GM23338 (cell line): ENCODE data around the gene DNAH9. TPM values are rescaled to one million over a fixed set of nuclear protein-coding genes. Genes with fewer than 3 reads are reported as not detected.

Source experiments
- ATAC-seq: fragments of 200-7000 bp; cut with Tn5 transposase; 3 replicates; pipeline ENCODE4 v1.9.1; 2020
- DNase-seq: peaks from one replicate; pipeline ENCODE4 v3.0.0-alpha.2; 2015; ENCODE audit warnings: low spot score
- H2AFZ ChIP-seq: fragments of 200-600 bp; sonication (generic); 2 replicates; pipeline ENCODE4 v1.8.0; 2016; ENCODE audit warnings: antibody characterized with exemption, mild to moderate bottlenecking, moderate library complexity
- H3F3A ChIP-seq: fragments of 200-600 bp; sonication (generic); replicated peaks from 2 replicates; pipeline ENCODE4 v1.8.0; 2017; ENCODE audit warnings: antibody characterized with exemption, mixed run types, low read depth
- H3K27ac ChIP-seq: fragments of 200-600 bp; sonication (generic); 2 replicates; pipeline ENCODE4 v1.6.1; 2016; ENCODE audit warnings: low read depth
- H3K27me3 ChIP-seq: fragments of 200-600 bp; sonication (generic); 2 replicates; pipeline ENCODE4 v1.8.0; 2016; ENCODE audit warnings: mild to moderate bottlenecking, mixed run types, moderate library complexity; ENCODE audit not compliant: insufficient read depth
- H3K36me3 ChIP-seq: fragments of 200-600 bp; sonication (generic); 2 replicates; pipeline ENCODE4 v1.8.0; 2016; ENCODE audit warnings: mild to moderate bottlenecking; ENCODE audit not compliant: insufficient read depth
- H3K4me1 ChIP-seq: fragments of 200-600 bp; sonication (generic); 2 replicates; pipeline ENCODE4 v1.8.0; 2016; ENCODE audit warnings: mild to moderate bottlenecking, moderate library complexity; ENCODE audit not compliant: insufficient read depth
- H3K4me2 ChIP-seq: fragments of 200-600 bp; sonication (generic); 2 replicates; pipeline ENCODE4 v1.7.1; 2017; ENCODE audit warnings: mixed run types
- H3K4me3 ChIP-seq: fragments of 200-600 bp; sonication (generic); 2 replicates; pipeline ENCODE4 v1.6.1; 2016; ENCODE audit warnings: mixed run types
- H3K79me2 ChIP-seq: fragments of 200-600 bp; sonication (generic); replicated peaks from 2 replicates; pipeline ENCODE4 v1.8.0; 2017; ENCODE audit warnings: mild to moderate bottlenecking; ENCODE audit not compliant: insufficient read depth
- H3K9me2 ChIP-seq: fragments of 200-600 bp; sonication (generic); 2 replicates; pipeline ENCODE4 v1.8.0; 2017; ENCODE audit not compliant: insufficient read depth
- H4K20me1 ChIP-seq: fragments of 200-600 bp; sonication (generic); replicated peaks from 2 replicates; pipeline ENCODE4 v1.8.0; 2017; ENCODE audit warnings: mild to moderate bottlenecking; ENCODE audit not compliant: insufficient read depth
- H3K27ac Mint-ChIP-seq: 2 replicates; pipeline ENCODE4 v1.8.0; 2020; ENCODE audit warnings: inconsistent platforms, mild to moderate bottlenecking, moderate library complexity, mixed read lengths
- H3K27me3 Mint-ChIP-seq: 3 replicates; pipeline ENCODE4 v1.8.0; 2022; ENCODE audit warnings: low read depth, mild to moderate bottlenecking, moderate library complexity, mixed read lengths, inconsistent platforms; ENCODE audit not compliant: insufficient read depth, poor library complexity
- H3K36me3 Mint-ChIP-seq: 3 replicates; pipeline ENCODE4 v1.8.0; 2021; ENCODE audit warnings: low read depth, mild to moderate bottlenecking, inconsistent platforms, moderate library complexity, mixed read lengths
- H3K4me1 Mint-ChIP-seq: 3 replicates; pipeline ENCODE4 v1.8.0; 2020; ENCODE audit warnings: mild to moderate bottlenecking, inconsistent platforms, mixed read lengths
- H3K4me3 Mint-ChIP-seq: 3 replicates; pipeline ENCODE4 v1.8.0; 2021; ENCODE audit warnings: moderate library complexity, mild to moderate bottlenecking, inconsistent platforms, mixed read lengths
- H3K9me3 Mint-ChIP-seq: 3 replicates; pipeline ENCODE4 v1.8.0; 2020; ENCODE audit warnings: moderate library complexity, mild to moderate bottlenecking, inconsistent platforms, mixed read lengths
- CREB1 ChIP-seq: fragments of 250-450 bp; sonication (Bioruptor Pico); IDR thresholded peaks from 2 replicates; pipeline ENCODE4 v1.5.0; 2020; ENCODE audit warnings: low read depth, mild to moderate bottlenecking, moderate library complexity
- CTCF ChIP-seq, 2 experiments: fragments of 200-600 bp in 1 of 2; sonication (generic) in 1 of 2; conservative IDR thresholded peaks; 2 replicates each; pipeline versions ENCODE4 v1.5.1 to v1.6.1; 2016 to 2017; ENCODE audit warnings: antibody characterized with exemption in 2 of 2, low read depth in 2 of 2, mild to moderate bottlenecking in 2 of 2, moderate library complexity in 1 of 2
- ETS1 ChIP-seq: IDR thresholded peaks from 2 replicates; pipeline ENCODE4 v1.6.1; 2016; ENCODE audit warnings: antibody characterized with exemption
- EZH2 ChIP-seq: fragments of 200-600 bp; sonication (generic); IDR thresholded peaks from one replicate; pipeline ENCODE4 v1.8.0; 2017; ENCODE audit warnings: antibody characterized with exemption, mild to moderate bottlenecking, low read depth; ENCODE audit not compliant: unreplicated experiment
- EZH2phosphoT487 ChIP-seq: fragments of 200-600 bp; sonication (generic); IDR thresholded peaks from one replicate; pipeline ENCODE4 v1.8.1; 2018; ENCODE audit warnings: antibody characterized with exemption; ENCODE audit not compliant: unreplicated experiment
- JUNB ChIP-seq: IDR thresholded peaks from one replicate; pipeline ENCODE4 v1.6.1; 2016; ENCODE audit warnings: antibody characterized with exemption; ENCODE audit not compliant: unreplicated experiment
- NANOG ChIP-seq: IDR thresholded peaks from 2 replicates; pipeline ENCODE4 v1.6.1; 2016; ENCODE audit warnings: antibody characterized with exemption, borderline replicate concordance
- POLR2AphosphoS5 ChIP-seq: IDR thresholded peaks from 2 replicates; pipeline ENCODE4 v1.6.1; 2016; ENCODE audit warnings: antibody characterized with exemption, low read depth
- STAT1 ChIP-seq: IDR thresholded peaks from one replicate; pipeline ENCODE4 v1.6.1; 2016; ENCODE audit warnings: antibody characterized with exemption; ENCODE audit not compliant: unreplicated experiment
- ZNF114 ChIP-seq: fragments of 250-450 bp; sonication (Bioruptor Pico); IDR thresholded peaks from 2 replicates; pipeline ENCODE4 v1.5.0; 2020; ENCODE audit warnings: mild to moderate bottlenecking, moderate library complexity
- polyA plus RNA-seq: library from polyadenylated mRNA; unstranded; fragments of >200 nt; fragmentation: Nextera tagmentation; extraction: Ambion mirVana; gene quantifications from 2 replicates; pipeline ENCODE4 v1.2.1, GENCODE V29; 2016
- total RNA-seq: library from RNA; depleted of rRNA; stranded (reverse); fragments of >200 nt; shearing (Covaris generic); gene quantifications from 2 replicates; pipeline ENCODE4 v1.2.3, GENCODE V29; 2014
- TF ChIP-seq, protein P1 (sequence below): IDR thresholded peaks from one replicate; pipeline ENCODE4 v1.6.1; 2018; ENCODE audit warnings: antibody characterized with exemption; ENCODE audit not compliant: unreplicated experiment

Gene DNAH9
- total and polyA plus RNA-seq, 2 experiments from 2014 or later, result not detected

GRCh38 chr17:11986942-11987329 is 388.7 kb downstream of the DNAH9 start:
- Mint-ChIP-seq H3K4me3 (no peak overlapping the region), H3K9me3 (no peaks in the 10 kb centered on the region; the same call in 2 of the 3 replicates), H3K27ac (no peak overlapping the region; the same call in 1 of the 2 replicates), H3K27me3 (no peaks in the 10 kb centered on the region), H3K4me1 (peaks cover 45% of the 10 kb centered on the region), H3K36me3 (peaks cover 57% of the 10 kb centered on the region)
- Histone ChIP-seq H2AFZ (no peak overlapping the region), H3K79me2 (no peaks in the 10 kb centered on the region), H3K9me2 (0 out of 2 replicates have a peak, but pooled peaks cover 2% of the 10 kb centered on the region), H3F3A (no peaks in the 10 kb centered on the region), H3K27me3 (no peaks in the 10 kb centered on the region), H3K4me3 (no peak overlapping the region), H3K4me1 (peaks cover 33% of the 10 kb centered on the region), H4K20me1 (no peaks in the 10 kb centered on the region), H3K27ac (no peak overlapping the region), H3K36me3 (peaks cover 6% of the 10 kb centered on the region; the same call in 1 of the 2 replicates), H3K4me2 (no peak overlapping the region)
- TF ChIP-seq, protein P1, sequence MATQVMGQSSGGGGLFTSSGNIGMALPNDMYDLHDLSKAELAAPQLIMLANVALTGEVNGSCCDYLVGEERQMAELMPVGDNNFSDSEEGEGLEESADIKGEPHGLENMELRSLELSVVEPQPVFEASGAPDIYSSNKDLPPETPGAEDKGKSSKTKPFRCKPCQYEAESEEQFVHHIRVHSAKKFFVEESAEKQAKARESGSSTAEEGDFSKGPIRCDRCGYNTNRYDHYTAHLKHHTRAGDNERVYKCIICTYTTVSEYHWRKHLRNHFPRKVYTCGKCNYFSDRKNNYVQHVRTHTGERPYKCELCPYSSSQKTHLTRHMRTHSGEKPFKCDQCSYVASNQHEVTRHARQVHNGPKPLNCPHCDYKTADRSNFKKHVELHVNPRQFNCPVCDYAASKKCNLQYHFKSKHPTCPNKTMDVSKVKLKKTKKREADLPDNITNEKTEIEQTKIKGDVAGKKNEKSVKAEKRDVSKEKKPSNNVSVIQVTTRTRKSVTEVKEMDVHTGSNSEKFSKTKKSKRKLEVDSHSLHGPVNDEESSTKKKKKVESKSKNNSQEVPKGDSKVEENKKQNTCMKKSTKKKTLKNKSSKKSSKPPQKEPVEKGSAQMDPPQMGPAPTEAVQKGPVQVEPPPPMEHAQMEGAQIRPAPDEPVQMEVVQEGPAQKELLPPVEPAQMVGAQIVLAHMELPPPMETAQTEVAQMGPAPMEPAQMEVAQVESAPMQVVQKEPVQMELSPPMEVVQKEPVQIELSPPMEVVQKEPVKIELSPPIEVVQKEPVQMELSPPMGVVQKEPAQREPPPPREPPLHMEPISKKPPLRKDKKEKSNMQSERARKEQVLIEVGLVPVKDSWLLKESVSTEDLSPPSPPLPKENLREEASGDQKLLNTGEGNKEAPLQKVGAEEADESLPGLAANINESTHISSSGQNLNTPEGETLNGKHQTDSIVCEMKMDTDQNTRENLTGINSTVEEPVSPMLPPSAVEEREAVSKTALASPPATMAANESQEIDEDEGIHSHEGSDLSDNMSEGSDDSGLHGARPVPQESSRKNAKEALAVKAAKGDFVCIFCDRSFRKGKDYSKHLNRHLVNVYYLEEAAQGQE, result no peak
- peak; percentile 53 to 64 for TF ChIP-seq CTCF (conservative IDR thresholded peaks at IDR 0.05; ENCODE audit: low read depth in 2 of 2)
- ATAC-seq, result peak; percentile 65
- DNase-seq, result peak; percentile 70

DNA sequence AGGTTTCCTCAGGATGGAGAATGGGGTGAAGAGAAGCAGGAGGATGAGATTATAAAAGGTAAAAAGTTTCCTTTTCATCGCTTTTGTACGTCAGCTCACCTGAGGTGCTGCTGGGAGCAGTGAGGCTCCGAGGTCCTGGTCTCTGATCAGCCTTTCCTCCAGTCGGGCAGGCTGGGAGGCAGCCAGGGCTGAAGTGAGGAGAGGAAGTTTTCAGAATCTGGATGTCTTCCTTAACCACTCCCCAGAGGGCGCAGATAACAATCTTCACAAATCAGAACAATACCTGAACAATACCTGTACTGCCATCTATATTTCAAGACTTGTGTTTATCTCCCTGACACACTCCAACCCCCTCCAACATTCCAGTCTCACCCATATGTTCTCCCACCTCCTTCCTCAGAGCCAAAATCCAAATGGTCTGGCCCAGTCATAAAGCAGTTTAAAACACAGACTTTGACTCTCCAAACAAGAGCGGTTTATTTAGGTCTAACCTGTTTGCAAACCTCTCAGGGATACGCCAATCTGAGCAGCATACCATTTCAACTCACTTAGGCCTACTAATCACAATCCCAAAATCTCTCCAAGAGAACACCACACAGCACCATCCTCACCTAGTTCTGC is 392.2 kb downstream of the DNAH9 start:
- peaks cover 47% of the 10 kb centered on the region for H3K36me3 Mint-ChIP-seq
- TF ChIP-seq EZH2phosphoT487 (no peak), POLR2AphosphoS5 (no peak), JUNB (no peak), NANOG (no peak), ZNF114 (CRISPR knock-in tag) (no peak), STAT1 (no peak), CREB1 (CRISPR knock-in tag) (no peak), ETS1 (no peak), EZH2 (no peak), CTCF (conservative IDR thresholded peaks at IDR 0.05; ENCODE audit: low read depth in 2 of 2) (no peak)
- TF ChIP-seq, protein P1, result no peak

More for the DNA sequence above, 392.2 kb downstream of the DNAH9 start:
- DNase-seq, result no peak
- no peak for ATAC-seq
- Mint-ChIP-seq H3K27me3 (no peaks in the 10 kb centered on the region), H3K27ac (no peak overlapping the region), H3K4me3 (no peak overlapping the region), H3K4me1 (peaks cover 46% of the 10 kb centered on the region), H3K9me3 (no peaks in the 10 kb centered on the region; the same call in 2 of the 3 replicates)
- Histone ChIP-seq H2AFZ (no peak overlapping the region), H3K27me3 (no peaks in the 10 kb centered on the region), H4K20me1 (no peaks in the 10 kb centered on the region), H3K4me3 (no peak overlapping the region), H3K79me2 (no peaks in the 10 kb centered on the region), H3K4me2 (0 out of 2 replicates have a peak overlapping the region, but pooled peaks have one; percentile 8), H3K9me2 (0 out of 2 replicates have a peak, but pooled peaks cover 2% of the 10 kb centered on the region), H3K4me1 (peaks cover 29% of the 10 kb centered on the region), H3K36me3 (no peaks in the 10 kb centered on the region), H3K27ac (peak overlapping the region; percentile 79), H3F3A (no peaks in the 10 kb centered on the region)
